Activated CD8-positive, alpha-beta memory T cell treated with anti-CD3 and anti-CD28 coated beads, Interleukin-2, amount 10 ng/mL, durations not matched to agents 7 days and 5 days (primary cell): ENCODE data around the gene RMND1. TPM values are rescaled to one million over a fixed set of nuclear protein-coding genes. Genes with fewer than 3 reads are reported as not detected.

ENCODE experiments used
- ATAC-seq: fragments of 150-1000 bp; cut with Tn5 transposase; one replicate; pipeline ENCODE4 v1.10.0; 2021; ENCODE audit warnings: moderate library complexity
- CTCF ChIA-PET: fragments of 350-600 bp; sonication (Branson Sonifier 250); formaldehyde crosslinking; loops from one replicate; lab custom pipeline; 2021; ENCODE audit warnings: antibody characterized with exemption; lab: Charles Lee
- DNase-seq: peaks from one replicate; pipeline ENCODE4 v3.0.0-alpha.2; 2020
- H3K27ac Mint-ChIP-seq: one replicate; pipeline ENCODE4 v1.8.0; 2021; ENCODE audit warnings: mild to moderate bottlenecking, mixed read lengths
- H3K27me3 Mint-ChIP-seq: one replicate; pipeline ENCODE4 v1.8.0; 2021; ENCODE audit warnings: mixed read lengths
- H3K36me3 Mint-ChIP-seq: one replicate; pipeline ENCODE4 v1.8.0; 2021; ENCODE audit warnings: mild to moderate bottlenecking, mixed read lengths
- H3K4me1 Mint-ChIP-seq: one replicate; pipeline ENCODE4 v1.8.0; 2021; ENCODE audit warnings: mixed read lengths
- H3K4me3 Mint-ChIP-seq: one replicate; pipeline ENCODE4 v1.8.0; 2021; ENCODE audit warnings: mild to moderate bottlenecking, moderate library complexity, mixed read lengths
- H3K9me3 Mint-ChIP-seq: one replicate; pipeline ENCODE4 v1.8.0; 2022; ENCODE audit warnings: low read depth, mixed read lengths
- total RNA-seq, 2 experiments: library from RNA; stranded (reverse); gene quantifications; one replicate each; pipeline ENCODE4 v1.2.3, GENCODE V29; 2021

Gene RMND1
- total RNA-seq, 2 experiments from 2014 or later: 19.9 to 21.8 TPM

GRCh38 chr6:151400473-151400872 is 51.5 kb downstream of the RMND1 start:
- CTCF ChIA-PET: no interaction called here

GRCh38 chr6:151399679-151400078 is 52.2 kb downstream of the RMND1 start:
- no peaks in the 10 kb centered on the region for H3K9me3 Mint-ChIP-seq
- no peak overlapping the region for H3K27ac Mint-ChIP-seq
- no peak overlapping the region for H3K4me3 Mint-ChIP-seq
- H3K36me3 Mint-ChIP-seq: peaks cover 45% of the 10 kb centered on the region
- H3K4me1 Mint-ChIP-seq: peaks cover 55% of the 10 kb centered on the region
- ATAC-seq (no peak), DNase-seq (no peak)
- no peaks in the 10 kb centered on the region for H3K27me3 Mint-ChIP-seq
- CTCF ChIA-PET: no interaction called here

More at GRCh38 chr6:151400473-151400872, 51.5 kb downstream of the RMND1 start:
- Mint-ChIP-seq H3K27me3 (no peaks in the 10 kb centered on the region), H3K36me3 (peaks cover 48% of the 10 kb centered on the region), H3K4me3 (no peak overlapping the region), H3K27ac (peak overlapping the region; percentile 32), H3K4me1 (peaks cover 47% of the 10 kb centered on the region), H3K9me3 (no peaks in the 10 kb centered on the region)
- DNase-seq (no peak), ATAC-seq (no peak)

- Mint-ChIP-seq H3K27me3 (no peaks in the 10 kb centered on the region), H3K4me1 (peaks cover 52% of the 10 kb centered on the region), H3K4me3 (peak overlapping the region; percentile 92), H3K36me3 (peaks cover 29% of the 10 kb centered on the region), H3K27ac (peak overlapping the region; percentile 96), H3K9me3 (no peaks in the 10 kb centered on the region)
- ATAC-seq (no peak), DNase-seq (no peak)
- CTCF ChIA-PET: interaction anchor here (0.6 to 4.9 kb wide), 3 partner anchors 13 to 69 kb away, joined by 3 to 20 read pairs (median 4); no protein-coding TSS in a partner anchor
Observed at GRCh38 chr6:151393410-151393809, 58.5 kb downstream of the RMND1 start.

- Mint-ChIP-seq H3K36me3 (peaks cover 24% of the 10 kb centered on the region), H3K27ac (peak overlapping the region; percentile 96), H3K9me3 (no peaks in the 10 kb centered on the region), H3K4me3 (peak overlapping the region; percentile 92), H3K4me1 (peaks cover 53% of the 10 kb centered on the region), H3K27me3 (no peaks in the 10 kb centered on the region)
- no peak for DNase-seq
- CTCF ChIA-PET: interaction anchor here (0.9 kb wide), 1 partner anchor 13 kb away, joined by 3 read pairs; no protein-coding TSS in a partner anchor
- ATAC-seq: no peak
Observed at GRCh38 chr6:151392427-151392826, 59.5 kb downstream of the RMND1 start.

- DNase-seq (peak; percentile 83), ATAC-seq (peak; percentile 15)
- H3K27ac Mint-ChIP-seq: peak within 1 kb of the TSS; percentile 96
- peaks cover 54% of the 10 kb centered on the region for H3K4me1 Mint-ChIP-seq
- H3K9me3 Mint-ChIP-seq: no peaks in the 10 kb centered on the region
- H3K36me3 Mint-ChIP-seq: peaks cover 24% of the 10 kb centered on the region
- H3K27me3 Mint-ChIP-seq: no peaks in the 10 kb centered on the region
- peak within 1 kb of the TSS; percentile 92 for H3K4me3 Mint-ChIP-seq
- CTCF ChIA-PET: no interaction called here
Observed at GRCh38 chr6:151391471-151392413, 60.2 kb downstream of the RMND1 start, which contains the start of gene ZBTB2. ZBTB2 (minus strand) TSS chr6:151391559; CDS start chr6:151373637, 17,922 bp downstream.

- H3K9me3 Mint-ChIP-seq: no peaks in the 10 kb centered on the region
- H3K4me3 Mint-ChIP-seq: peak overlapping the region; percentile 92
- ATAC-seq: peak; percentile 20
- H3K36me3 Mint-ChIP-seq: peaks cover 24% of the 10 kb centered on the region
- peak overlapping the region; percentile 96 for H3K27ac Mint-ChIP-seq
- DNase-seq: peak; percentile 87
- CTCF ChIA-PET: interaction anchor here (1.1 to 1.6 kb wide), 3 partner anchors 11 to 15 kb away, joined by 3 to 11 read pairs (median 3); no protein-coding TSS in a partner anchor
- H3K4me1 Mint-ChIP-seq: peaks cover 52% of the 10 kb centered on the region
- H3K27me3 Mint-ChIP-seq: no peaks in the 10 kb centered on the region
Observed at GRCh38 chr6:151390851-151391470, 61.0 kb downstream of the RMND1 start.

GRCh38 chr6:151390276-151390850 is 61.6 kb downstream of the RMND1 start:
- DNase-seq (peak; percentile 98), ATAC-seq (peak; percentile 83)
- Mint-ChIP-seq H3K4me1 (peaks cover 54% of the 10 kb centered on the region), H3K27ac (peak overlapping the region; percentile 96), H3K27me3 (no peaks in the 10 kb centered on the region), H3K9me3 (no peaks in the 10 kb centered on the region), H3K4me3 (peak overlapping the region; percentile 45), H3K36me3 (peaks cover 27% of the 10 kb centered on the region)
- CTCF ChIA-PET: interaction anchor here (1.1 to 2.8 kb wide), 7 partner anchors 10 to 62 kb away, joined by 3 to 19 read pairs (median 4); a partner anchor contains a TSS

- no peak for DNase-seq
- Mint-ChIP-seq H3K27me3 (no peaks in the 10 kb centered on the region), H3K9me3 (no peaks in the 10 kb centered on the region), H3K4me3 (peak overlapping the region; percentile 85), H3K4me1 (peaks cover 54% of the 10 kb centered on the region), H3K36me3 (peaks cover 28% of the 10 kb centered on the region), H3K27ac (peak overlapping the region; percentile 98)
- CTCF ChIA-PET: interaction anchor here (1.1 to 2.8 kb wide), 7 partner anchors 9 to 63 kb away, joined by 3 to 19 read pairs (median 4); a partner anchor contains a TSS
- peak; percentile 72 for ATAC-seq
Observed at GRCh38 chr6:151389618-151390275, 62.2 kb downstream of the RMND1 start.

GRCh38 chr6:151388997-151389617 is 62.8 kb downstream of the RMND1 start:
- ATAC-seq (no peak), DNase-seq (no peak)
- peaks cover 29% of the 10 kb centered on the region for H3K36me3 Mint-ChIP-seq
- no peaks in the 10 kb centered on the region for H3K27me3 Mint-ChIP-seq
- no peaks in the 10 kb centered on the region for H3K9me3 Mint-ChIP-seq
- peak overlapping the region; percentile 98 for H3K27ac Mint-ChIP-seq
- H3K4me1 Mint-ChIP-seq: peaks cover 56% of the 10 kb centered on the region
- H3K4me3 Mint-ChIP-seq: peak overlapping the region; percentile 85
- CTCF ChIA-PET: interaction anchor here (1.2 to 2.8 kb wide), 6 partner anchors 9 to 64 kb away, joined by 3 to 19 read pairs (median 4); a partner anchor contains a TSS

GRCh38 chr6:151388236-151388635 is 63.7 kb downstream of the RMND1 start:
- Mint-ChIP-seq H3K4me1 (peaks cover 49% of the 10 kb centered on the region), H3K27me3 (no peaks in the 10 kb centered on the region), H3K9me3 (no peaks in the 10 kb centered on the region), H3K4me3 (peak overlapping the region; percentile 85), H3K36me3 (peaks cover 25% of the 10 kb centered on the region), H3K27ac (peak overlapping the region; percentile 98)
- DNase-seq (no peak), ATAC-seq (no peak)
- CTCF ChIA-PET: interaction anchor here (2.8 kb wide), 1 partner anchor 15 kb away, joined by 19 read pairs; no protein-coding TSS in a partner anchor

- H3K36me3 Mint-ChIP-seq: peaks cover 25% of the 10 kb centered on the region
- H3K27ac Mint-ChIP-seq: peak overlapping the region; percentile 68
- no peaks in the 10 kb centered on the region for H3K9me3 Mint-ChIP-seq
- DNase-seq: no peak
- no peaks in the 10 kb centered on the region for H3K27me3 Mint-ChIP-seq
- H3K4me3 Mint-ChIP-seq: no peak overlapping the region
- CTCF ChIA-PET: interaction anchor here (0.5 to 2.8 kb wide), 2 partner anchors 14 to 30 kb away, joined by 3 to 19 read pairs; no protein-coding TSS in a partner anchor
- no peak for ATAC-seq
- peaks cover 41% of the 10 kb centered on the region for H3K4me1 Mint-ChIP-seq
Observed at GRCh38 chr6:151387175-151387970, 64.6 kb downstream of the RMND1 start.
